Measurements from ENCODE around the gene DLST. TPM values are rescaled to one million over a fixed set of nuclear protein-coding genes. Genes with fewer than 3 reads are reported as not detected.

The DLST gene
- total RNA-seq, 2 experiments from 2014 or later, result 106 to 108 TPM

Other genes with a start within 250 kb of the DLST start
- gene AREL1, start 168.8 kb upstream of the DLST start, total RNA-seq, result 10 to 100 TPM; 42.4 to 43.1 TPM
- gene FCF1, start 168.8 kb upstream of the DLST start, total RNA-seq, result 10 to 100 TPM; 56.6 to 58.6 TPM
- gene YLPM1, start 118.6 kb upstream of the DLST start, total RNA-seq, result 10 to 100 TPM; 52.3 to 55.4 TPM
- gene PROX2, start 5.8 kb upstream of the DLST start, total RNA-seq, result not detected
- gene RPS6KL1, start 41.3 kb downstream of the DLST start, total RNA-seq, result 1 to 10 TPM; 3.6 to 3.8 TPM
- gene PGF, start 73.7 kb downstream of the DLST start, total RNA-seq, result under 1 TPM; 0.23 to 0.38 TPM
- 10 to 100 TPM; 63.7 to 64.0 TPM for gene EIF2B2, start 121.0 kb downstream of the DLST start, total RNA-seq
- 10 to 100 TPM; 16.0 to 16.6 TPM for gene MLH3, start 169.6 kb downstream of the DLST start, total RNA-seq
- 10 to 100 TPM; 52.7 to 53.8 TPM for gene ACYP1, start 182.1 kb downstream of the DLST start, total RNA-seq
- gene ZC2HC1C, start 187.7 kb downstream of the DLST start, total RNA-seq, result 1 to 10 TPM; 2.0 to 2.4 TPM
- gene NEK9, start 245.1 kb downstream of the DLST start, total RNA-seq, result 10 to 100 TPM; 72.0 to 77.3 TPM

Data from activated CD4-positive, alpha-beta memory T cell treated with anti-CD3 and anti-CD28 coated beads, Interleukin-2, amount 10 ng/mL, durations not matched to agents 7 days and 5 days (primary cell).